SK-N-DZ (cell line): ENCODE results near the gene MS4A2.
"Not testable (repeated sequence)": the region's sequence is repeated elsewhere in the genome, so short reads cannot be mapped to it uniquely, and the experiment has no call there.

Experiments
- DNase-seq: peaks from one replicate; pipeline ENCODE4 v3.0.0-alpha.2; 2015; ENCODE audit warnings: low spot score

Gene MS4A2

GRCh38 chr11:60101368-60101767, 12.9 kb downstream of the MS4A2 start:
- DNase-seq: not testable (repeated sequence)

DNA sequence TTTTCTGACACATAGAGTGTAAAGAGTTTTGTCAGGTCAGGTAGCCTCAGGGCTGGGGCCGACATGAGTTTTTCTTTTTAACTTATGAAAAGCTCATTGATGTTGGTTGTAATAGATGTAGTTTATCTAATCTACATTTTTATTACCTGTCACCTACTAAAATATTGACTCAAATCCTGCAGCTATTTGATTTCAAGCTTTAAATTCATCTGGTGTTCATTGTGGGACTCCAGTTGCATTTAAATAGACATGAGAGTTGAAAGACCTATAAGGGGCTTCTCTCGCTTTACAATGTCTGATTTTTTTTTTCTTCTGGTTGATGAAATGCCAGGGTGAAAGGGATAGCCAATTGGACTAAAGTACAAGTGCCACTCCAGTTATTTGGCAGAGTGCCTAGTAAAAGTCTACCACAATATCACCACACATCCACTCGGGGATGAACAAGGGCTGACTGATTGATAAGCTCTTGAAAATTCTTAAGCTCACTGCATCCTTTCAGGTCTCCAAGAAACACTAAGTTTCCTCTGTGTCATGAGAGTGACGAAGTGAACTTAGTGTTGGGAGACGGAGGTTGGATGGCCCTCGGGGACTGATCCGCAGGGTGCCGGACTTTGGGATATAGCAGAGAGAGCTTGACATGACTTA, 16.1 kb downstream of the MS4A2 start:
- DNase-seq: not testable (repeated sequence)

- not testable (repeated sequence) for DNase-seq
Measured at GRCh38 chr11:60108631-60109030, 20.2 kb downstream of the MS4A2 start.

DNA sequence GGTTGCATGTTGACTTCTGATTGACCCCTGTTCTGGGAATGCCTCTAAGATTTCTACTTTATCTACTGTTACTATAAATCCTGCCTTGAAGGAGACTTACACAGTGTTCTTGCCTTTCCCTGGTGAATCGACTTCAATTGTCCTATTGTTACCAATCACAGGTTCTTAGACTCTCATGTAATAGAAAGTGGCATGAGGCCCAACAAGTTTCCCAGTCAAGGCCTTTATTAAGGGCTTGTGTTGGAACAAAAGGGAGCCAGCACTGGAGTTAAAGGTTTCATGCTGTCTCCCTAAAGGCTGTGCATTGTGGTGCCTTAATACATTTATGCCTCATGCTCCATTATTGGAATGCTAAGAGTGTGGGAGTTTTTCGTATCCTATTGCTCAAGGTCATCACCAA, 23.3 kb downstream of the MS4A2 start:
- DNase-seq: no peak

GRCh38 chr11:60116996-60117790, 28.7 kb downstream of the MS4A2 start:
- DNase-seq: no peak

DNA sequence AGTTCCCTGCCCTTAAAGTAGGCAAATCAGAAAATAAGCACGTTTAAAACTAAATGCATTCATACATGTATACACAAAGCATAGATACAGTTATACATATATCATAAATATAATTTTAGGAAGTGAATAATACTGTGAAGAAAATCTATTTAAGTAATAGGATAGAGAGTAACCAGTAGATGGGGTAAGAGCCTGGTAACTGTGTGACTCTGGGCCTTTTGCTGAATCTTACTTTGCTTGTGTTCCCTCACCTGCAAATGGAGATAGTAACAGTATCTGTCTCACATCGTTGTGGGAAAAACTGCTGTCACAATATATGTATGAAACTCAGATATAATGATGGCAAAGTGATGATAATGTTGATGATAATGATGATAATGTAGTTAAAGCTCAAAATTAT, 29.9 kb downstream of the MS4A2 start:
- DNase-seq: no peak

DNA sequence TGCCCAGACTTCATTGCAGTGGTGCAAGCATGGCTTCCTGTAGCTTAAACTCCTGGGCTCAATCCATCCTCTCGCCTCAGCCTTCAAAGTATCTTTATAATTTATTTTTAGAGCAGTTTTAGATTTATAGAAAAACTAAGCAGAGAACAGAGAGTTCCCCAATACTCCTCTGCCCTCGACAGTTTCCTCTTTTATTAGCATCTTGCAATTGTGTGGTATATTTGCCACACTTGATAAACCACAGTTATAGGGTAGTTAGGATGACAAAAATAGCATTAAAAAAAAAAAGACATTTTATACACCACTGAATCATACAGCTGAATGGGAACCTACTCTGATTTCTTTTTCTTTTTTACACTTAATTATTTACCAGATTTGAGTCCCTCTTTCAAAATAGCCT, 31.2 kb downstream of the MS4A2 start:
- no peak for DNase-seq

DNA sequence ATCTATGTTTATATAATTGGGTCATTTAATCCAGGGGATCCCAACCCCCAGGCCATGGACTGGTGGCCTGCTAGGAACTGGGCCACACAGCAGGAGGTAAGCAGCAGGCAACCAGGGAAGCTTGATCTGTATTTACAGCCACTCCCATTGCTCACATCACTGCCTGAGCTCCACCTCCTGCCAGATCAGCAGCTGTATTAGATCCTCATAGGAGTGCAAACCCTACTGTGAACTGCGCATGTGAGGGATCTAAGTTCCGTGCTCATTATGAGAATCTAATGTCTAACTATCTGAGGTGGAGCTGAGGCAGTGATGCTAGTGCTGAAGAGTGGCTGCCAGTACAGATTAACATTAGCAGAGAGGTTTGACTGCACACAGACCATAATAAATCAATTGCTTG, 32.8 kb downstream of the MS4A2 start:
- no peak for DNase-seq

DNA sequence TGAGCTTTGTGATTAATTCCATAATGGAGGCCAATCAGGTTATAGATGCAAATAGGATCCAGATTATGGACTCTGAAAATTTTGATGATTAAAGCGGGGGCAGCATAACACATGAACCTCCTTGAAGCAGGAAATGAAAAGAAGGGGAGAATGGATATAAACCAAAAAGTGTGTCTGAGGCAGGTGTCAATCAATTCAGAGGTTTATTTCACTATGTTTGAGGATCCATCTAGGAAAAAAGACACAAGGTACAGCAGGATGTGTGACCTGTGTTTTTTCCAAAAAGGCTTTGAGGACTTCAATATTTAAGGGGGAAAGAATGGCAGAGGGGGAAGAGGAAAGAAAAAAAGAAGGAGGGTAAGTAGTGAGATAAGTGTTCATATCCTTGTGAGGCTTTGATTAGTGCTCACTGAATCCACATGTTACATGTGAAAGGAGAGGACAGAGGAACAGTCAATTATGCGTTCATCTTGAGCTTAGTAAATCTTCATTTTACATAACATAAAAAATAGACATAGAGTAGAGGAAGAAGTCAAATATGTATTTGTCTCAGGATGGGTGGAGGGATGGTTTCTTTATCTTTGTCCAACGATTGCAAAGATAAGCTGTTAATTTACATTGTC, 34.1 kb downstream of the MS4A2 start:
- DNase-seq: no peak

GRCh38 chr11:60124802-60125432, 36.5 kb downstream of the MS4A2 start:
- DNase-seq: no peak

GRCh38 chr11:60125956-60126585, 37.6 kb downstream of the MS4A2 start:
- DNase-seq: no peak

DNA sequence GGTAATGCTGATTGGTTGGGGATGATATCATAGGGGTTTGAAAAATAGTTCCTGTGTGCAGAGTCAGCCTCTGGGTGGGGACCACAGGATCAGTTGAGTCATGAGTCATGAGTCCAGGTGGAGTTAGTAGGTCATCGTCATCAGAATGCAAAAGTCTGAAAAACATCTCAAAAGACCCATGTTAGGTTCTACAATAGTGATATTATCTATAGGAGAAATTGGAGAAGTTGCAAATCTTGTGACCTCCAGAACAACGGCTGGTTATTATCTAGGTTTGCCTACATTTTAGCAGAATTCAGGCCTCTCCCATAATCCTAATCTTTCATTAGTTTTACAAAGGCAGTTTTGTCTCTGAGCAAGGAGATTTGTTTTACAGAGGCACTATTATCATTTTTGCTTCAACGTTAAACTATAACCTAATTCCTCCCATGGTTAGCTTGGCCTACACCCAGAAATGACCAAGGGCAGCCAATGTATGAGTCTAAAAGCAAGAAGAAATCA, 38.9 kb downstream of the MS4A2 start:
- no peak for DNase-seq

DNA sequence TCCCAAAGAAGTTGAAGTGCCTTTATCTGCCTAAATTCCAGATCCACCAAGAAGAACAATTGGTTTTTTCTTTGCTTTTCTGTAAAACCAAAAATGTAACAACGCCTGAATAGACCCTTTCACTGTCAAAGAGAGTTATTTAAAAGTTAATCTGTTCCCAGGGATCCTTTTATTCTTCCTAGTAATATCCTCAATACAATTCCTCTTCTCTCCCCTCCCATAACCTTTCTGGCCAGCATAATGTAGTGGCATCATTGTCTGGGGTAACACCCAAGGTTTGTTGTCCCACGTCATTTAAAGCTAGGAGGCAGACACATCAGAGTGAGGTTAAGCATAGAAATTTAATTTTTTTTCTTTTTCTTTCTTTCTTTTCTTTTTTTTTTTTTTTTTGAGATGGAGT, 39.9 kb downstream of the MS4A2 start:
- DNase-seq: no peak

- DNase-seq: not testable (repeated sequence)
Measured at GRCh38 chr11:60128866-60129265, 40.4 kb downstream of the MS4A2 start.

GRCh38 chr11:60129853-60130252, 41.4 kb downstream of the MS4A2 start:
- no peak for DNase-seq

DNA sequence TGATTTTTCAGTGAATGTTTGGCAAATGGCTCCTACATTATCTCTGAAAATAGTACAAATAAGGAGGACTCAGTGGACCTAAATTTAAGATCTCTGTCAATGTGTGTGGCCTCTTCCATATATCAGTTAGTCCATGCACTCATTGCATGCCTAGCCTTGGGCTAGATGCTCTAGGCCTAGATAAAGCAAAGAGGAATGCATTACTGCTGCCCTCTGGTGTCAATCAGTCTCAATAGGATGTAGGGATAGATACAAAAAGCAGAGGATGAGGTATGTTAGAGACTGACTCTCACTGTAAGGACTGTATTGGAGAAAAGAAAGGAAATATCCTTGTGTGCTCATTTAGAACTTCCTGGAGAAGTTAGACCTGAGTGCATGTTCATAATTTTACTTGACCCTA, 42.0 kb downstream of the MS4A2 start:
- DNase-seq: peak; percentile 12

DNA sequence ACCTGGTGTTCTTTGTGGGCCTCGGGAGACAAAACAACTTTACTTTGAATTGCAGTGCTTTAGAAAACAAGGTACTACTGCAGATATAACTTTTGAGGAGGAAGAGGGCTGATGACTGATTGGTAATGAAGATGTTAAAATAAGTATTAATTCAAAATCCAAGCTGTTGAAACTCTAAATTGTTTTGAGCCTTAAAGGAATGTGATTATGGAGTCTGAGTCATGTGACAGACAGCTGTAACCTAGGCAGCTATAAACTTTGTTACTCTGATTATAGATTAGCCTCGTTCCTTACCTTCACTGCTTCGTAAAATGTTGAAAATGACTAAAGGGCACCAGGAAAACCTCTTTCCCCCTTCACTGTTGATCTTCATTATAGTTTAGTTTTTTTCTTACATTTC, 43.4 kb downstream of the MS4A2 start:
- DNase-seq: no peak

DNA sequence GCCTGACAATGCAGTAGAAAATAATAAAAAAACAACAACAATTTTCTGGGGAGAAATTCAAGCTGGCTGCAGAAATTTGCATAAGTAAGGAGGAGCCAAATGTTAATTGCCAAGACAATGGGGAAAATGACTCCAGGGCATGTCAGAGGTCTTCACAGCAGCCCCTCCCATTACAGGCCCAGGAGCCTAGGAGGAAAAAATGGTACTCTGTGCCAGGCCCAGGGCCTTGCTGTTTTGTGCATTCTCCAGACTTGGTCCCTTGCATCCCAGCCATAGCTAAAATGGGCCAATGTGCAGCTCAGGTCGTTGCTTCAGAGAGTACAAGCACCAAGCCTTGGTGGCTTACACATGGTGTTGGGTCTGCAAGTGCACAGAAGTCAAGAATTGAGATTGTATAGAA, 45.5 kb downstream of the MS4A2 start:
- no peak for DNase-seq

DNA sequence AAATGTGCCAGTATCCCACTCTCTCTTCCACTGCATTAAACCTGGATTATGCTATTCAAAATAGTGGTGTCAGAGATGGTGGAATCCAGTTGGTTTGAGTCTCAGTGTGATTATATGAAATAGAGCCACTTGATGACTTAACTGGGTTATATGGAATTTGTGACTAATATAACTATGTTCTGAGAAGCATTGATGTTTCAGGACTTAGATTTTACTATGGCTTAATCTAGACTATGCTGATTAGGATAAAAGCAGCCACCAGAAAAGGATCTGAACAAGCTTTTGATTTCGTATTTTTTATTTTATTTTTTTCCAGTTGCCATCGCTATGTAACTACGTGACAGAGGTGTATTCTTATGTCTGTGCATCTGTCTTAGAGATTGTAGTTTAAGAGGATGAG, 55.3 kb downstream of the MS4A2 start:
- DNase-seq: no peak

GRCh38 chr11:60145677-60146076, 57.2 kb downstream of the MS4A2 start:
- no peak for DNase-seq
